H1 (cell line): ENCODE data around the gene LONP2. TPM values are rescaled to one million over a fixed set of nuclear protein-coding genes. Genes with fewer than 3 reads are reported as not detected.

Source experiments
- CTCF ChIA-PET: fragments of 300-600 bp; sonication (Branson Sonifier 250); formaldehyde crosslinking; loops from one replicate; lab custom pipeline; 2021; ENCODE audit not compliant: partially characterized antibody; lab: Charles Lee
- POLR2A ChIA-PET: fragments of 300-600 bp; sonication (Branson Sonifier 250); formaldehyde crosslinking; loops from one replicate; lab custom pipeline; 2021; ENCODE audit warnings: inconsistent platforms; ENCODE audit not compliant: partially characterized antibody; lab: Charles Lee
- DNase-seq, 2 experiments: peaks; one replicate each; pipeline versions ENCODE4 v3.0.0 to v3.0.0-alpha.2; 2010 to 2022; ENCODE audit warnings: low spot score in 2 of 2, low read depth in 1 of 2, mixed read lengths in 1 of 2
- FAIRE-seq: peaks from 2 replicates; lab custom pipeline; 2011; peaks lifted over from hg19 to GRCh38; lab: Jason Lieb, UNC
- H2AFZ ChIP-seq: 2 replicates; pipeline ENCODE4 v1.8.1; 2012; ENCODE audit warnings: low read length, inconsistent platforms
- H2AK5ac ChIP-seq: 2 replicates; pipeline ENCODE4 v1.6.1; 2013; ENCODE audit warnings: low read depth, low read length
- H2BK120ac ChIP-seq: replicated peaks from 2 replicates; pipeline ENCODE3; 2013; ENCODE audit warnings: low read depth, low read length, inconsistent platforms
- H2BK12ac ChIP-seq: 2 replicates; pipeline ENCODE4 v1.6.1; 2013; ENCODE audit warnings: low read depth, low read length
- H2BK15ac ChIP-seq: 2 replicates; pipeline ENCODE4 v1.6.1; 2013; ENCODE audit warnings: low read length
- H2BK20ac ChIP-seq: 2 replicates; pipeline ENCODE4 v1.6.1; 2013; ENCODE audit warnings: low read length
- H2BK5ac ChIP-seq: 2 replicates; pipeline ENCODE4 v1.6.1; 2013; ENCODE audit warnings: low read depth, low read length
- H3K14ac ChIP-seq: 2 replicates; pipeline ENCODE4 v1.6.1; 2013; ENCODE audit warnings: inconsistent platforms; ENCODE audit not compliant: insufficient read length
- H3K18ac ChIP-seq: 2 replicates; pipeline ENCODE4 v1.6.1; 2013; ENCODE audit warnings: low read length; ENCODE audit errors: extremely low read depth
- H3K23ac ChIP-seq: 2 replicates; pipeline ENCODE4 v1.6.1; 2013; ENCODE audit warnings: inconsistent platforms; ENCODE audit not compliant: insufficient read length
- H3K23me2 ChIP-seq: 2 replicates; pipeline ENCODE4 v1.6.1; 2013; ENCODE audit warnings: low read depth, low read length
- H3K27ac ChIP-seq: 2 replicates; pipeline ENCODE4 v1.6.1; 2011; ENCODE audit warnings: low read depth, low read length, inconsistent platforms
- H3K27me3 ChIP-seq, 4 experiments: replicated peaks in 1 of 4; 1 replicate in 1 of 4; 2 replicates in 3 of 4; pipeline versions ENCODE4 v1.6.1 to v1.8.1; 2011 to 2013; ENCODE audit warnings: low read length in 3 of 4, mild to moderate bottlenecking in 3 of 4, inconsistent platforms in 2 of 4, mixed read lengths in 2 of 4, moderate library complexity in 1 of 4; ENCODE audit not compliant: control insufficient read depth in 3 of 4, insufficient read depth in 3 of 4; ENCODE audit errors: extremely low read depth in 1 of 4
- H3K36me3 ChIP-seq, 4 experiments: 2 replicates each; pipeline versions ENCODE4 v1.6.1 to v1.8.1; 2011 to 2013; ENCODE audit warnings: mild to moderate bottlenecking in 4 of 4, low read length in 3 of 4, moderate library complexity in 2 of 4, control low read depth in 1 of 4, inconsistent platforms in 1 of 4; ENCODE audit not compliant: insufficient read depth in 4 of 4, control insufficient read depth in 2 of 4
- H3K4ac ChIP-seq: replicated peaks from 2 replicates; pipeline ENCODE3; 2013; ENCODE audit warnings: low read length, low read depth, mixed read lengths, inconsistent platforms; ENCODE audit not compliant: insufficient read length
- H3K4me1 ChIP-seq, 4 experiments: replicated peaks in 1 of 4; 1 replicate in 1 of 4; 2 replicates in 3 of 4; pipeline versions ENCODE4 v1.6.1 to v1.8.1; 2011 to 2013; ENCODE audit warnings: low read length in 3 of 4, inconsistent platforms in 2 of 4, mixed read lengths in 1 of 4; ENCODE audit not compliant: insufficient read depth in 4 of 4, control insufficient read depth in 3 of 4
- H3K4me2 ChIP-seq, 2 experiments: 2 replicates each; pipeline versions ENCODE4 v1.6.1 to v1.8.1; 2011 to 2013; ENCODE audit warnings: low read depth in 2 of 2, low read length in 2 of 2, control low read depth in 1 of 2, inconsistent platforms in 1 of 2, mild to moderate bottlenecking in 1 of 2; ENCODE audit not compliant: insufficient read depth in 1 of 2
- H3K4me3 ChIP-seq, 4 experiments: fragments of 200-600, 300-600 bp in 1 of 4; sonication (generic), shearing (Covaris generic), sonication (Bioruptor Twin) in 1 of 4; 2 replicates each; pipeline versions ENCODE4 v1.5.1 to v1.8.1; 2011 to 2016; ENCODE audit warnings: low read length in 4 of 4, low read depth in 3 of 4, control low read depth in 2 of 4, inconsistent platforms in 2 of 4, mild to moderate bottlenecking in 2 of 4, mixed read lengths in 1 of 4, moderate library complexity in 1 of 4; ENCODE audit not compliant: insufficient read depth in 2 of 4; ENCODE audit errors: extremely low read depth in 1 of 4
- H3K56ac ChIP-seq: replicated peaks from 2 replicates; pipeline ENCODE3; 2013; ENCODE audit warnings: low read depth, mild to moderate bottlenecking, mixed read lengths, low read length, inconsistent platforms; ENCODE audit not compliant: insufficient read length
- H3K79me1 ChIP-seq: 2 replicates; pipeline ENCODE4 v1.6.1; 2013; ENCODE audit warnings: low read depth, low read length, control low read depth
- H3K79me2 ChIP-seq, 2 experiments: 2 replicates each; pipeline versions ENCODE4 v1.6.1 to v1.8.1; 2012 to 2013; ENCODE audit warnings: low read length in 2 of 2, mild to moderate bottlenecking in 2 of 2, inconsistent platforms in 1 of 2; ENCODE audit not compliant: insufficient read depth in 2 of 2, control insufficient read depth in 1 of 2
- H3K9ac ChIP-seq, 4 experiments: replicated peaks in 1 of 4; 1 replicate in 1 of 4; 2 replicates in 3 of 4; pipeline versions ENCODE4 v1.6.1 to v1.8.1; 2011 to 2013; ENCODE audit warnings: low read depth in 3 of 4, low read length in 3 of 4, control low read depth in 2 of 4, mild to moderate bottlenecking in 2 of 4, moderate library complexity in 2 of 4, inconsistent platforms in 1 of 4; ENCODE audit errors: extremely low read depth in 1 of 4
- H3K9me3 ChIP-seq, 2 experiments: 2 replicates each; pipeline versions ENCODE4 v1.6.1 to v1.8.1; 2012 to 2013; ENCODE audit warnings: mild to moderate bottlenecking in 2 of 2, moderate library complexity in 2 of 2, control low read depth in 1 of 2, inconsistent platforms in 1 of 2, low read depth in 1 of 2, low read length in 1 of 2, mixed read lengths in 1 of 2; ENCODE audit not compliant: insufficient read depth in 2 of 2
- H4K20me1 ChIP-seq, 2 experiments: replicated peaks in 1 of 2; 2 replicates each; pipeline versions ENCODE3 to v1.8.1; 2011 to 2013; ENCODE audit warnings: inconsistent platforms in 2 of 2, low read length in 2 of 2, mild to moderate bottlenecking in 1 of 2; ENCODE audit not compliant: insufficient read depth in 2 of 2, control insufficient read depth in 1 of 2
- H4K5ac ChIP-seq: 2 replicates; pipeline ENCODE4 v1.6.1; 2013; ENCODE audit warnings: low read length, low read depth, mixed read lengths, inconsistent platforms; ENCODE audit not compliant: insufficient read length
- H4K8ac ChIP-seq: 2 replicates; pipeline ENCODE4 v1.8.0; 2013; ENCODE audit warnings: mild to moderate bottlenecking, moderate library complexity, low read length, inconsistent platforms; ENCODE audit not compliant: insufficient read depth; ENCODE audit errors: extremely low read depth
- H4K91ac ChIP-seq: replicated peaks from 2 replicates; pipeline ENCODE3; 2013; ENCODE audit warnings: low read length, mixed read lengths, inconsistent platforms; ENCODE audit not compliant: insufficient read length
- ASH2L ChIP-seq: fragments of 200-600, 300-600 bp; sonication (generic); IDR thresholded peaks from one replicate; pipeline ENCODE4 v1.7.1; 2017; ENCODE audit warnings: low read length
- ATF2 ChIP-seq: IDR thresholded peaks from 2 replicates; pipeline ENCODE4 v1.6.1; 2012; ENCODE audit warnings: low read length, inconsistent platforms
- CHD2 ChIP-seq: IDR thresholded peaks from 2 replicates; pipeline ENCODE4 v1.6.1; 2012; ENCODE audit warnings: low read length, improper control_type of control experiment
- EP300 ChIP-seq, 2 experiments: IDR thresholded peaks; 1 replicate in 1 of 2; 2 replicates in 1 of 2; pipeline ENCODE4 v1.6.1; 2011 to 2012; ENCODE audit warnings: low read depth in 2 of 2, low read length in 2 of 2, mild to moderate bottlenecking in 2 of 2, borderline replicate concordance in 1 of 2, inconsistent platforms in 1 of 2, moderate library complexity in 1 of 2
- EZH2 ChIP-seq: fragments of 200-600 bp; sonication (generic); IDR thresholded peaks from 2 replicates; pipeline ENCODE4 v1.7.1; 2012; ENCODE audit warnings: low read depth, mild to moderate bottlenecking, moderate library complexity, low read length, inconsistent platforms; ENCODE audit not compliant: severe bottlenecking
- JUND ChIP-seq: IDR thresholded peaks from 2 replicates; pipeline ENCODE4 v1.6.1; 2011; ENCODE audit warnings: mild to moderate bottlenecking, improper control_type of control experiment, low read length
- KDM5A ChIP-seq: fragments of 200-600 bp; IDR thresholded peaks from 2 replicates; pipeline ENCODE4 v1.7.1; 2012; ENCODE audit warnings: mild to moderate bottlenecking, low read length, inconsistent platforms, mixed read lengths
- MAFK ChIP-seq: IDR thresholded peaks from 2 replicates; pipeline ENCODE4 v1.6.1; 2012; ENCODE audit warnings: low read depth, mild to moderate bottlenecking, improper control_type of control experiment, low read length
- POLR2A ChIP-seq, 2 experiments: IDR thresholded peaks; 1 replicate in 1 of 2; 2 replicates in 1 of 2; pipeline ENCODE4 v1.6.1; 2011; ENCODE audit warnings: low read depth in 2 of 2, low read length in 2 of 2, mild to moderate bottlenecking in 2 of 2; ENCODE audit errors: control extremely low read depth in 1 of 2
- RFX5 ChIP-seq: IDR thresholded peaks from 2 replicates; pipeline ENCODE4 v1.6.1; 2011; ENCODE audit warnings: low read depth, low read length, improper control_type of control experiment, borderline replicate concordance
- SIX5 ChIP-seq: IDR thresholded peaks from 2 replicates; pipeline ENCODE4 v1.6.1; 2011; ENCODE audit warnings: mild to moderate bottlenecking, low read depth, low read length
- SRF ChIP-seq: IDR thresholded peaks from 2 replicates; pipeline ENCODE4 v1.6.1; 2011; ENCODE audit warnings: mild to moderate bottlenecking, low read depth, low read length, moderate library complexity
- YY1 ChIP-seq: IDR thresholded peaks from 2 replicates; pipeline ENCODE4 v1.6.1; 2011; ENCODE audit warnings: low read depth, mild to moderate bottlenecking, low read length
- ZNF274 ChIP-seq: IDR thresholded peaks from 2 replicates; pipeline ENCODE4 v1.7.0; 2012; ENCODE audit warnings: low read length, borderline replicate concordance; ENCODE audit errors: extremely low read depth
- WGBS, 2 experiments: shearing (Covaris generic) in 1 of 2; methylation state at CpG; one replicate each; pipeline versions ENCODE4 v1.1.6 to v1.1.7; 2013 to 2015; ENCODE audit warnings: low lambda C conversion rate in 2 of 2, mixed read lengths in 2 of 2, inconsistent platforms in 1 of 2, low coverage in 1 of 2, missing lambda C conversion rate in 1 of 2; ENCODE audit not compliant: insufficient replicate concordance in 2 of 2, insufficient coverage in 1 of 2, insufficient read length in 1 of 2; ENCODE audit errors: extremely low coverage in 1 of 2, missing lambda C conversion rate in 1 of 2; 5-methylcytosine and 5-hydroxymethylcytosine counted together
- polyA plus RNA-seq, 7 experiments: library from polyadenylated mRNA; depleted of rRNA in 3 of 7; stranded (reverse) in 5 of 7; unstranded in 2 of 7; fragments of >200 nt in 5 of 7; fragments of 200-250 nt in 2 of 7; gene quantifications; 1 replicate in 5 of 7; 2 replicates in 1 of 7; 4 replicates in 1 of 7; pipeline versions ENCODE4 v1.2.1 to v1.2.3, GENCODE V29; 2011 to 2013; ENCODE audit warnings: missing spikeins in 2 of 7, mixed read lengths in 2 of 7
- total RNA-seq: library from RNA; stranded (reverse); fragmentation: NEBNext Ultra II Directional; extraction: Animal tissue kit (Norgen Biotek cat#: 25700); gene quantifications from 2 replicates; pipeline ENCODE4 v1.2.1, GENCODE V29; 2021

LONP2 gene
- total and polyA plus RNA-seq, 2 of the 8 experiments (the other 6 are each of a cell fraction or from before 2014, with no cell fraction given), result 8.1 to 23.1 TPM

GRCh38 chr16:48291754-48292153 is 47.7 kb downstream of the LONP2 start:
- H4K8ac ChIP-seq, result no peak overlapping the region
- no peak overlapping the region for H4K91ac ChIP-seq
- H3K27ac ChIP-seq, result no peak overlapping the region
- no peak overlapping the region for H2AFZ ChIP-seq
- no peak overlapping the region for H2BK12ac ChIP-seq
- H2BK20ac ChIP-seq, result no peak overlapping the region
- H2BK120ac ChIP-seq, result no peak overlapping the region
- no peak overlapping the region for H3K56ac ChIP-seq
- no peaks in the 10 kb centered on the region for H3K23me2 ChIP-seq
- no peak overlapping the region for H3K14ac ChIP-seq
- no peak overlapping the region for H4K5ac ChIP-seq
- 89% methylated on average over 4 of the region's 4 CpGs; no CpG with 5 or more reads in 1 of the 2 experiments for WGBS, 2 experiments
- no peak overlapping the region for H3K9ac ChIP-seq
- no peak overlapping the region for H3K18ac ChIP-seq
- peaks cover 6 to 8% of the 10 kb centered on the region in 2 experiments; a peak in 3 of 4 replicates for H3K9me3 ChIP-seq
- POLR2A ChIA-PET, result no interaction called here
- H3K4me3 ChIP-seq, result no peak overlapping the region
- no peak overlapping the region for H2BK5ac ChIP-seq
- no peak overlapping the region for H3K4ac ChIP-seq
- peaks cover 0 to 12% (median 1%) of the 10 kb centered on the region in 4 experiments; a peak in 3 of 8 replicates for H3K36me3 ChIP-seq
- no peaks in the 10 kb centered on the region for H4K20me1 ChIP-seq
- H3K79me1 ChIP-seq, result no peaks in the 10 kb centered on the region
- no peak overlapping the region for H2AK5ac ChIP-seq
- FAIRE-seq (no peak), DNase-seq (no peak)
- no peak overlapping the region for H3K23ac ChIP-seq
- peaks cover 0 to 5% (median 0%) of the 10 kb centered on the region in 4 experiments; a peak in 1 of 7 replicates for H3K4me1 ChIP-seq
- no peaks in the 10 kb centered on the region for H3K79me2 ChIP-seq
- no peak overlapping the region for H3K4me2 ChIP-seq
- no peaks in the 10 kb centered on the region for H3K27me3 ChIP-seq
- CTCF ChIA-PET, result interaction anchor here (0.7 to 2.4 kb wide), 4 partner anchors 9 to 332 kb away, joined by 3 to 9 read pairs (median 5); no protein-coding TSS in a partner anchor
- H2BK15ac ChIP-seq, result no peak overlapping the region
- TF ChIP-seq SIX5 (no peak), CHD2 (no peak), ATF2 (no peak), SRF (no peak), EP300 (IDR thresholded peaks at IDR 0.05; ENCODE audit: borderline replicate concordance in 1 of 2, low read depth in 2 of 2, low read length in 2 of 2) (no peak), ASH2L (no peak), YY1 (no peak), EZH2 (no peak), RFX5 (no peak), JUND (no peak), ZNF274 (no peak), POLR2A (IDR thresholded peaks at IDR 0.05; ENCODE audit: control extremely low read depth in 1 of 2, low read depth in 2 of 2, low read length in 2 of 2) (no peak), KDM5A (no peak), MAFK (no peak)
